Endothelial cell (in vitro differentiated cells): ENCODE data around the gene SRC. TPM values are rescaled to one million over a fixed set of nuclear protein-coding genes. Genes with fewer than 3 reads are reported as not detected.

Experiments
- DNase-seq: peaks from one replicate; pipeline ENCODE4 v3.0.0; 2021; ENCODE audit warnings: low spot score
- H3K27ac Mint-ChIP-seq: one replicate; pipeline ENCODE4 v1.8.0; 2021; ENCODE audit warnings: mixed read lengths, inconsistent platforms; ENCODE audit not compliant: unreplicated experiment
- H3K27me3 Mint-ChIP-seq: one replicate; pipeline ENCODE4 v1.8.0; 2021; ENCODE audit warnings: mild to moderate bottlenecking, moderate library complexity, mixed read lengths, inconsistent platforms; ENCODE audit not compliant: unreplicated experiment
- H3K36me3 Mint-ChIP-seq: one replicate; pipeline ENCODE4 v1.8.0; 2021; ENCODE audit warnings: mild to moderate bottlenecking, low read depth, mixed read lengths, inconsistent platforms; ENCODE audit not compliant: unreplicated experiment
- H3K4me1 Mint-ChIP-seq: one replicate; pipeline ENCODE4 v1.8.0; 2021; ENCODE audit warnings: mild to moderate bottlenecking, mixed read lengths, inconsistent platforms; ENCODE audit not compliant: unreplicated experiment
- H3K4me3 Mint-ChIP-seq: one replicate; pipeline ENCODE4 v1.8.0; 2021; ENCODE audit warnings: mild to moderate bottlenecking, mixed read lengths, inconsistent platforms; ENCODE audit not compliant: unreplicated experiment
- H3K9me3 Mint-ChIP-seq: one replicate; pipeline ENCODE4 v1.8.0; 2021; ENCODE audit warnings: mixed read lengths, inconsistent platforms; ENCODE audit not compliant: unreplicated experiment
- CTCF ChIP-seq: fragments of 200-600 bp; sonication (generic); IDR thresholded peaks from one replicate; pipeline ENCODE4 v1.5.0; 2021; ENCODE audit warnings: antibody characterized with exemption; ENCODE audit not compliant: unreplicated experiment
- total RNA-seq: library from RNA; stranded (reverse); fragmentation: NEBNext Ultra II Directional; extraction: Animal tissue kit (Norgen Biotek cat#: 25700); gene quantifications from one replicate; pipeline ENCODE4 v1.2.1, GENCODE V29; 2021; ENCODE audit not compliant: unreplicated experiment

SRC gene
- total RNA-seq, 1 donor from 2014 or later, result 60.8 TPM

- TF ChIP-seq CTCF, result no peak
- H3K36me3 Mint-ChIP-seq, result peaks cover 27% of the 10 kb centered on the region
- H3K9me3 Mint-ChIP-seq, result no peaks in the 10 kb centered on the region
- DNase-seq, result no peak
- H3K27me3 Mint-ChIP-seq, result peaks cover 8% of the 10 kb centered on the region
- H3K27ac Mint-ChIP-seq, result no peak overlapping the region
- H3K4me1 Mint-ChIP-seq, result peaks cover 58% of the 10 kb centered on the region
- peak overlapping the region; percentile 21 for H3K4me3 Mint-ChIP-seq
Observed at GRCh38 chr20:37351689-37352607, 6.0 kb downstream of the SRC start.

GRCh38 chr20:37352608-37352980 is 6.7 kb downstream of the SRC start:
- no peak for DNase-seq
- Mint-ChIP-seq H3K36me3 (peaks cover 32% of the 10 kb centered on the region), H3K4me1 (peaks cover 53% of the 10 kb centered on the region), H3K4me3 (peak overlapping the region; percentile 29), H3K9me3 (no peaks in the 10 kb centered on the region), H3K27me3 (peaks cover 11% of the 10 kb centered on the region), H3K27ac (peak overlapping the region; percentile 37)
- no peak for TF ChIP-seq CTCF

- TF ChIP-seq CTCF, result no peak
- no peak overlapping the region for H3K27ac Mint-ChIP-seq
- peaks cover 12% of the 10 kb centered on the region for H3K27me3 Mint-ChIP-seq
- peaks cover 47% of the 10 kb centered on the region for H3K4me1 Mint-ChIP-seq
- peaks cover 33% of the 10 kb centered on the region for H3K36me3 Mint-ChIP-seq
- H3K4me3 Mint-ChIP-seq, result no peak overlapping the region
- no peak for DNase-seq
- no peaks in the 10 kb centered on the region for H3K9me3 Mint-ChIP-seq
Observed at GRCh38 chr20:37353285-37353849, 7.4 kb downstream of the SRC start.

GRCh38 chr20:37354210-37355195 is 8.6 kb downstream of the SRC start:
- Mint-ChIP-seq H3K36me3 (peaks cover 26% of the 10 kb centered on the region), H3K4me3 (no peak overlapping the region), H3K27ac (no peak overlapping the region), H3K27me3 (peaks cover 11% of the 10 kb centered on the region), H3K9me3 (no peaks in the 10 kb centered on the region), H3K4me1 (peaks cover 35% of the 10 kb centered on the region)
- TF ChIP-seq CTCF, result no peak
- DNase-seq, result no peak
